Transverse colon (tissue), 4 donors: ENCODE measurements around the gene ORM1. TPM values are rescaled to one million over a fixed set of nuclear protein-coding genes. Genes with fewer than 3 reads are reported as not detected.

Source experiments
- DNase-seq: peaks from one replicate; pipeline ENCODE4 v3.0.0-alpha.2; 2019
- H3K27ac ChIP-seq, 4 donors: fragments of 200-600 bp; sonication (generic); 2 replicates each; pipeline ENCODE4 v1.5.1; 2016 to 2018; ENCODE audit warnings: inconsistent platforms in 4 of 4
- H3K27me3 ChIP-seq: fragments of 200-600 bp; sonication (generic); 2 replicates; pipeline ENCODE4 v1.5.1; 2017; ENCODE audit warnings: inconsistent platforms
- H3K36me3 ChIP-seq, 4 donors: fragments of 200-600 bp; sonication (generic); 2 replicates each; pipeline ENCODE4 v1.5.1; 2017 to 2019; ENCODE audit warnings: inconsistent platforms in 4 of 4
- H3K4me1 ChIP-seq, 4 donors: fragments of 200-600 bp; sonication (generic); 2 replicates each; pipeline ENCODE4 v1.5.1; 2017 to 2020; ENCODE audit warnings: inconsistent platforms in 4 of 4
- H3K4me3 ChIP-seq, 4 donors: fragments of 200-600 bp; sonication (generic); 1 replicate in 1 of 4; 2 replicates in 3 of 4; pipeline versions ENCODE4 v1.5.1 to v1.6.1; 2017 to 2019; ENCODE audit warnings: inconsistent platforms in 4 of 4
- H3K9me3 ChIP-seq, 2 donors: fragments of 200-600 bp; sonication (generic); 2 replicates each; pipeline ENCODE4 v1.5.1; 2017 to 2019; ENCODE audit warnings: inconsistent platforms in 2 of 2
- EP300 ChIP-seq: sonication (generic); formaldehyde crosslinking; IDR thresholded peaks from one replicate; pipeline ENCODE4 v1.6.1; 2017; ENCODE audit warnings: antibody characterized with exemption, low read depth
- POLR2A ChIP-seq: fragments of 450-650 bp; IDR thresholded peaks from one replicate; pipeline ENCODE4 v1.6.1; 2016; ENCODE audit warnings: antibody characterized with exemption, mild to moderate bottlenecking, moderate library complexity
- POLR2AphosphoS5 ChIP-seq, 3 donors: sonication (generic); formaldehyde crosslinking; IDR thresholded peaks; one replicate each; pipeline ENCODE4 v1.6.1; 2016; ENCODE audit warnings: antibody characterized with exemption in 3 of 3
- WGBS, 2 donors: methylation state at CpG; one replicate each; pipeline ENCODE4 v1.1.5; 2018; ENCODE audit warnings: low coverage in 1 of 2; 5-methylcytosine and 5-hydroxymethylcytosine counted together
- in situ Hi-C, 4 donors: fragments of 200-750 bp; cut with MboI; loops; one replicate each; pipeline versions ENCODE4 v1.15.0 to v1.15.1; 2017; ENCODE audit warnings: low sequenced_read_pairs in 3 of 4, low pct_ligation_motif_present in 1 of 4, low pct_unique_long_range_greater_than_20kb in 1 of 4
- intact Hi-C: fragments of 100-400 bp; cut with DNase I; formaldehyde crosslinking; loops from one replicate; pipeline ENCODE4 v1.15.1; 2023; ENCODE audit warnings: low total_unique reads
- total RNA-seq, 4 donors: library from RNA; depleted of rRNA; stranded (reverse); fragments of >200 nt; gene quantifications; one replicate each; pipeline ENCODE4 v1.1.0, GENCODE V29; 2016
- TF ChIP-seq, protein P1 (sequence below), 5 experiments: fragments of 200-600 bp in 3 of 5; fragments of 450-650 bp in 2 of 5; sonication (generic) in 3 of 5; IDR thresholded peaks; 1 replicate in 2 of 5; 2 replicates in 3 of 5; pipeline ENCODE4 v1.5.1; 2016 to 2017; ENCODE audit warnings: antibody characterized with exemption in 5 of 5, inconsistent platforms in 3 of 5, mild to moderate bottlenecking in 2 of 5, moderate library complexity in 1 of 5

Gene ORM1
- total RNA-seq, 4 donors from 2014 or later, result not detected

DNA sequence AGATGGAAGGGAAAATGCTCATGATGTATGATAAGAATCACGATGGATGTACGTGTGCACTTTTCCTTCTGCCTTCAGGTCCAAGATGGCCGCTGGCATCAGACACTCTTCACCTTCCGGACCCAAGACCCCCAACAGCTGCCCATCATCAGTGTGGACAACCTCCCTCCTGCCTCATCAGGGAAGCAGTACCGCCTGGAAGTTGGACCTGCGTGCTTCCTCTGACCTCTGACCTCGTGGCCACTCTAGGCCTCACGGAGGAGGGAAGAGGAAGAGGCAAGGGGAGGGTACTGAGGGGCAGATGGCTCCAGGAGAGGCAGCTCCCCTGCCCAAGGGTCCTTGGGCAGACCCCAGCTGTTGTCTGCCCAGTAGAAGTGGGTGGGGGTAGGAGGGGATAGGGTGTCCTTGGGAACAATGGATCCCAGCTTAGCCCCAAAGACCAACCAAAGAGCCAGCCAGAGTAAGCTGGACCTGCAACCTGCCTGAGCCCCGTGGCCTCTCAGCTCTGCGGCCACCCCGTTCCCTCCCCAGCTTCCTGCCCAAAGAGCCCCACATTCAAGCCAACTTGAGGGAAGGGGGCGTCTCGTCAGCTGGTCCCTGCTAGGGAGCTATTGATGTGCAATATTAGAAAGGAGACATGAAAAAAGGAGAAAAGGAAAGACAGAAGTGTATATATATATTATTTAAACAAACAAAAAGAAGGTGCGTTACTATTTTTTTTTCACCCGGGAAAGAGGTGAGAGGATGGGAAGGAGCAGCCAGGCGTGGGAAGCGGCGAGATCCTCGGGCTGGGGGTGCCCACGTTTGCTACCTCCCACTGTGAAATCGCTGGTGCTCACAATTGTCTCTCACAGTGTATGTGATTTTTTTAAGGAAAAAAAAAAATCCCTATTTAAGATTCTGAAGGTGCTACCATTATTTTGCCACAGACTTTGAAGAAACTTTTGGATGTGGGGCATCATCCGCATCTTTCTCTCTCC is 12.1 kb upstream of the ORM1 start:
- WGBS, 2 donors, result 82 to 85% methylated on average over 15 to 22 of the region's 22 CpGs
- Histone ChIP-seq H3K27me3 (no peaks in the 10 kb centered on the region), H3K4me3 (no peak overlapping the region), H3K36me3 (no peaks in the 10 kb centered on the region), H3K4me1 (no peaks in the 10 kb centered on the region), H3K9me3 (no peaks in the 10 kb centered on the region), H3K27ac (no peak overlapping the region)
- no peak for DNase-seq
- intact Hi-C loops, result no loop called here
- TF ChIP-seq POLR2AphosphoS5 (IDR thresholded peaks at IDR 0.05), result no peak
- no peak for TF ChIP-seq EP300
- no peak for TF ChIP-seq POLR2A
- TF ChIP-seq, protein P1, sequence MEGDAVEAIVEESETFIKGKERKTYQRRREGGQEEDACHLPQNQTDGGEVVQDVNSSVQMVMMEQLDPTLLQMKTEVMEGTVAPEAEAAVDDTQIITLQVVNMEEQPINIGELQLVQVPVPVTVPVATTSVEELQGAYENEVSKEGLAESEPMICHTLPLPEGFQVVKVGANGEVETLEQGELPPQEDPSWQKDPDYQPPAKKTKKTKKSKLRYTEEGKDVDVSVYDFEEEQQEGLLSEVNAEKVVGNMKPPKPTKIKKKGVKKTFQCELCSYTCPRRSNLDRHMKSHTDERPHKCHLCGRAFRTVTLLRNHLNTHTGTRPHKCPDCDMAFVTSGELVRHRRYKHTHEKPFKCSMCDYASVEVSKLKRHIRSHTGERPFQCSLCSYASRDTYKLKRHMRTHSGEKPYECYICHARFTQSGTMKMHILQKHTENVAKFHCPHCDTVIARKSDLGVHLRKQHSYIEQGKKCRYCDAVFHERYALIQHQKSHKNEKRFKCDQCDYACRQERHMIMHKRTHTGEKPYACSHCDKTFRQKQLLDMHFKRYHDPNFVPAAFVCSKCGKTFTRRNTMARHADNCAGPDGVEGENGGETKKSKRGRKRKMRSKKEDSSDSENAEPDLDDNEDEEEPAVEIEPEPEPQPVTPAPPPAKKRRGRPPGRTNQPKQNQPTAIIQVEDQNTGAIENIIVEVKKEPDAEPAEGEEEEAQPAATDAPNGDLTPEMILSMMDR (IDR thresholded peaks at IDR 0.05), result no peak
- in situ Hi-C loops, result no loop called here

- no peak for TF ChIP-seq EP300
- TF ChIP-seq, protein P1 (IDR thresholded peaks at IDR 0.05), result no peak
- TF ChIP-seq POLR2AphosphoS5 (IDR thresholded peaks at IDR 0.05), result no peak
- no peak for TF ChIP-seq POLR2A
- Histone ChIP-seq H3K9me3 (no peaks in the 10 kb centered on the region), H3K27ac (no peak overlapping the region), H3K36me3 (no peaks in the 10 kb centered on the region), H3K27me3 (no peaks in the 10 kb centered on the region), H3K4me3 (no peak overlapping the region), H3K4me1 (no peaks in the 10 kb centered on the region)
- 73 to 86% methylated on average over 15 to 28 of the region's 28 CpGs for WGBS, 2 donors
- intact Hi-C loops, result no loop called here
- DNase-seq, result no peak
- in situ Hi-C loops, result no loop called here
Observed at GRCh38 chr9:114311571-114312512, 11.1 kb upstream of the ORM1 start.

- no peak overlapping the region for H3K4me3 ChIP-seq
- H3K4me1 ChIP-seq, result no peaks in the 10 kb centered on the region
- no peak overlapping the region for H3K27ac ChIP-seq
- H3K9me3 ChIP-seq, result no peaks in the 10 kb centered on the region
- TF ChIP-seq, protein P1 (IDR thresholded peaks at IDR 0.05), result no peak
- no peak for TF ChIP-seq POLR2A
- no peak for TF ChIP-seq POLR2AphosphoS5 (IDR thresholded peaks at IDR 0.05)
- no peak for TF ChIP-seq EP300
- intact Hi-C loops (no loop called here), in situ Hi-C loops (no loop called here)
- no peaks in the 10 kb centered on the region for H3K27me3 ChIP-seq
- WGBS, 2 donors, result 70% methylated on average over 8 of the region's 8 CpGs; no CpG with 5 or more reads in 1 of the 2 donors
- no peaks in the 10 kb centered on the region for H3K36me3 ChIP-seq
- DNase-seq, result no peak
Observed at GRCh38 chr9:114312513-114312875, 10.4 kb upstream of the ORM1 start.

GRCh38 chr9:114313186-114313585 is 9.7 kb upstream of the ORM1 start:
- TF ChIP-seq, protein P1 (IDR thresholded peaks at IDR 0.05), result no peak
- TF ChIP-seq POLR2A (no peak), EP300 (no peak), POLR2AphosphoS5 (IDR thresholded peaks at IDR 0.05) (no peak)
- no peaks in the 10 kb centered on the region for H3K27me3 ChIP-seq
- H3K27ac ChIP-seq, result no peak overlapping the region
- intact Hi-C loops (no loop called here), in situ Hi-C loops (no loop called here)
- DNase-seq, result no peak
- WGBS, 2 donors, result 81 to 89% methylated on average over 8 of the region's 8 CpGs
- H3K9me3 ChIP-seq, result no peaks in the 10 kb centered on the region
- H3K4me3 ChIP-seq, result no peak overlapping the region
- H3K36me3 ChIP-seq, result no peaks in the 10 kb centered on the region
- H3K4me1 ChIP-seq, result no peaks in the 10 kb centered on the region
